HL-60/S4 (cell line): ENCODE data around the gene GAB1.

Experiments
- in situ Hi-C: fragments of 300-500 bp; cut with MboI; formaldehyde crosslinking; loops from 2 replicates; pipeline ENCODE4 v1.14.3; 2022; ENCODE audit warnings: low sequenced_read_pairs

GAB1 gene

DNA sequence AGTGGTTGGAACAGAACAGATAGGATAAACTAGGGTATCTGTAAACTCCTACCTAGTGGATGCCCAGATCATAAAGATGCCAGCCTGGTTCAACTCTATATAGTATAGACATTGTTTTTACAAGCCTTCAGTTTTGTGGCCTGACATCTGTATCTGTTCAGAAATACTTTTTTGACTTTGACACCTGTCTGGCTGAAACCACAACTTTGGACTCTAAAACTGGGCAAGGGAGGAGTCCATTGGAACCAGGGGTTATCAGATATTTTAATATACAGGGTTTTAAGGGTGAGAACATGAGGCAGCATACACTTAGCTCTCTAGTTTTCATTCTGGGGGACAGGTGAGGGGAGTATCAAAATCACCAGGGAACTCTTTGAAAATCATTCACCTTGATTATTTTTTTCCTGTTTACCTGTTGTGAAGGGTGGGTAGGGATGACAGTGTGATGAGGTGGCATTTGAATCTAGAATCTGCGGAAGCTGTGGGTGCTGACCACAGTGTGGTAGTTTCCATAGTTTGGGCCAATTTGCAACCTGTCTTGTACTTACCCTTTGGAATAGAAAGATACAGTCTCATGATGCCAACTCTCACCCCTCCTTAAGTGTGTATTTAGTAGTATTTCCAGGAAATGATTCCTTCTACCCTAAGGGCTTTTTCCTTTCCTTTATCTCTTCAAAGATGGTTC is 20.6 kb downstream of the GAB1 start:
- in situ Hi-C loops = no loop called here

DNA sequence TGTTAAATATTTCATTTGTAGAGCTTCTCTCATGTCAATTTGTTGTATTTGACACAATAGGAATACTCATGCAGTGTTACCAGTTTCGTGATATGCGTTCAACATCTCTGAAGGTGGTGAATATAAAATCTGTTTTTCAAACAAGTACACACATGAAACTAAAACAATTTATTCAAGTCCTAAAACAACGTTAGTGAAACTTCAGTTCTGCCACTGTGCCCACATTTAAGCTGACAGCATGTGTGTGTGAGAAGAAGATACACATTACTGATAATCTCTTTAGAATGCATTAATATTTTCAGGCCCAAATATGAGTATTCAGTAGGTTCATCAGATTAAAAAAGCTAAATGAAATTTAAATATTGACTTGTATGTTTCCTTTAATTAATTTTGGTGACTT is 21.7 kb downstream of the GAB1 start:
- in situ Hi-C loops = no loop called here

DNA sequence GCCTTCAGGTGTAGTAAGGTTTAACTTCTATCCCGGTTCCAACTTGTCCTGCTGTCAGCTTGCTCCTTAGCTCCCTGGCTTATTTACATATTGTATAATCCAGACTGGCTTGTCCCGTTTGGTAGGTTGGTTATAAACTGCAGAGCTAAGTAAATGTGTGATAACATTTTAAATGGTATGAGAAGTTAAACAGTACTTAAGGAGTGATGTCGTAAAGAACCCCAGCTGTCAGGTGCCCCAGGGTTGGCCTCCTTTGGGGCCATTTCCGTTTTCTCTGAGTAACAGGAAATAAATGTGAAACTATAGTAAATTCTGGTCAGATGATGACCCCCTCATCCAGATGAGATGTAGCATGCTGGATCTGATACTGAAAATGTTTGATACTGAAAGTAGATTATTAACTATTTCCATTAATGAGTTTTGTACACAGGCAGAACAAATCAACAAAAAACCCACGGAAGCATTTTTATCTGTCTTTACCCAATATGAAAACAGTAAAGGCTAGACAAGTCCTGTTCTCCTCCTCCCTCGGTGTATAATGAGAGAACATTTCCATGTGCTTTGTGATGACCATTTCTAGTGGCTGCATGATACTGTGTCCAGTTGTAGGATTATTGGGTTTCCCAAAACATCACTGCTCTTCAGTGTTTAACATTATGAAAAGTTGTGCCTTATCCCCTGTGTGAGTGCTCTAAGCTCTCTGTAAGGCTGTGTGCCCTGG is 22.4 kb downstream of the GAB1 start:
- in situ Hi-C loops = no loop called here

DNA sequence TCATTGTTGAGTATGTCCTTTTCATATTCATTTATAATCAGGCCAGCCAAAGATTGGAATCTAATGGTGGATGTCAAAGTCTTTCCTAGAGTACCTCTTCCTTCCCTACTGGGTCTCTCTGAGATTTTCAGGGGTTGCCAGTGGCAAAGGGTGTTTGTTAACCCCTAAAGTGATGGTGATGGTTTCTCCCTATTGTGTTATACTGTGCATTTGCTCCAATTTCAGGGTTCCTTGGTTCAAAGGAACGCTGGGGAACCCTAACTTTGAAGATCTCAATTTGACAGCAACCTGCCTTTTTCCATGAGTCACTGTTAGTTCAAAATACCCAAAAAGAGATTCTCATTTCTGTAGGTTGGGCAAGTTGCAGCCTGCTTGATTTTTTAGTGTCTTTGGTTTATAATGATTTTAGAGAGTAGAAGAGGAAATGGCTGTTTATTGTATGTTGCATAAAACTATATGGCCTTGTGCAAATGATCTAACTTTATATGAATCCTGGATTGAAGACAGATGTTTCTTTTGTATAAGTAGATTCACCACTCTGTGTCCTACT is 23.0 kb downstream of the GAB1 start:
- in situ Hi-C loops = no loop called here

DNA sequence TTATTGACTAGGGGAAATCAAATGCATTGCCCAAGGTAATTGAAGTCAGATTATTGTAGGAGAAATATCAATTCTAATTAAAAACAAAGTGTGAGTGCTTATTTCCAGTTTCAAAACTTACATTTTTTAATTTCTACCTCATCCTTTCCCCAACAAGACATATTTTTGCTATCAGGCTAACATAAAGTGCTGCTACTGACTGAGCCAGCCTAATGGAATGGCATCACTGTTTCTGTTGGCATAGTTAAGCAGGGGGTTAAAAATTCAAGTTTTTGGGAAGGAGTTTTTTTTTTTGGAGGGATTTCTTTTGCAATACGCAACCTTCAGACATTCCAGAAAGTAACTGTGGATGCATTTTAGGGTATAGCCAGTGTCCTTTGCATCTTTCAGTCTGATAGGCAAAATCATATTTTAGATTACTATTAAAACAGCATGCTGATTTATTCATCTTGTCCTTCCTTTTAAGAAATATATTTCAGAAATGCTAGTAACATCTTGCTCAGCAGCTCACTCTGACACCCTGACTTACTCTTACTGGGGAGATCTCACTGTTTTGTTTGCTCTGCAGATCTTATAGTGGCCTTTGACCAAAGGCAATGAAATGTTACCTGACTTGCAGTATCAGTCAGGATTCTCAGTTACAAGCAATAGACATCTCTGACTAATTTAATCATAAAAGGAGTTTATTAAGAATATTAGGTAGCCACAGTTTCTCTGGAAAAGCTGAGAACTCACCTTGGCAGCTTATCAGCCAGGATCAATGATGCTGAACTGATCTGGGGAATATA is 24.4 kb downstream of the GAB1 start:
- in situ Hi-C loops = no loop called here

- in situ Hi-C loops = no loop called here
Observed at GRCh38 chr4:143362349-143363046, 25.8 kb downstream of the GAB1 start.

GRCh38 chr4:143363332-143363731 is 26.7 kb downstream of the GAB1 start:
- in situ Hi-C loops = no loop called here

DNA sequence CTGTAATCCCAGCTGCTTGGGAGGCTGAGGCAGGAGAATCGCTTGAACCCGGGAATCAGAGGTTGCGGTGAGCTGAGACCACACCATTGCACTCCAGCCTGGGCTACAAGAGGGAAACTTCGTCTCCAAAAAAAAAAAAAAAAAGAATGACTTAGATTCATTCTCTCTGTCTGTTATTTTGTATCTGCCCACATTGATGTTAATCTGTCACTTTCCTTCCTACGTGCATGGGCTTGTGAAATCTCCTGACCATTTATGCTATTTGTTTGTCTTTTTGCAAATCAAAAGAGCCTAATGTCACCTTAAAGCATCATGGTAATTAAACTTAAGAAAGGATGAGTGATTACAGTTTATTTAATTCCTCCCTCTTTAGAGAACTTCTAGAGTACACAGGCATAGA is 27.4 kb downstream of the GAB1 start:
- in situ Hi-C loops = no loop called here

DNA sequence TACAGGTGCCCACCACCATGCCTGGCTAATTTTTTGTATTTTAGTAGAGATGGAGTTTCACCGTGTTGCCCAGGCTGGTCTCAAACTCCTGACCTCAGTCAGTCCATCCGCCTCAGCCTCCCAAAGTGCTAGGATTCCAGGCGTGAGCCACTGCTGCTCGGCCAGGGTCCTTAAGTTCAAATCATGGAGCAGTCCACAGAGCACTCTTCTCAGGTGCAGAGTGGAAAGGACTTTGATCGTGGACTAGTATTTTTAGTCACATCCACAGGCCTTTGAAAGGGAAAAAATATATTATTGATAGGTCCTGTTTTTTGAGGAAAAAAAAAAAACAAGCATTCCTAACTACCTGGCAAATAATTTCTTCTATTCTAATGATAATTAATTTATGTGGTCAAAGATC is 31.2 kb downstream of the GAB1 start:
- in situ Hi-C loops = no loop called here

GRCh38 chr4:143369552-143369951 is 32.9 kb downstream of the GAB1 start:
- in situ Hi-C loops = no loop called here

- in situ Hi-C loops = no loop called here
Observed at GRCh38 chr4:143372093-143372915, 35.6 kb downstream of the GAB1 start.

DNA sequence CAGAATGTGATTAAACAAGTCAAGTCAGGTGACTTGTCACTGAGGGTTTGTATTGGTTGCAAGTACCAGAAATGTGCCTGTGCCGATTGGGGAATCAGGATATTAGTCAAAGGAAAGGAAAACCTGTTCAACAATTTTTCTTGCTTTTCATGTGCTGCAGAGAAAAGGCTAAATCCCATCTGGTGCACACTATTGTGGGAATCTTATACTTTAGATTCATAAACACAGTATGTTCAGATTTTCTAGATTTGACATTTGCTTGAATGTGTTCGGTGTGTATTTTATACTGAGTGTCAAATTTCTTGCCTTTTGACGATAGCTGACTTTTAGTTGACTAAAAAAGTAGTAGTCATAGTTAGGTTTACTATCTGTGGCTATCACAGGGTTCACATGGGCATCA is 37.6 kb downstream of the GAB1 start:
- in situ Hi-C loops = no loop called here

DNA sequence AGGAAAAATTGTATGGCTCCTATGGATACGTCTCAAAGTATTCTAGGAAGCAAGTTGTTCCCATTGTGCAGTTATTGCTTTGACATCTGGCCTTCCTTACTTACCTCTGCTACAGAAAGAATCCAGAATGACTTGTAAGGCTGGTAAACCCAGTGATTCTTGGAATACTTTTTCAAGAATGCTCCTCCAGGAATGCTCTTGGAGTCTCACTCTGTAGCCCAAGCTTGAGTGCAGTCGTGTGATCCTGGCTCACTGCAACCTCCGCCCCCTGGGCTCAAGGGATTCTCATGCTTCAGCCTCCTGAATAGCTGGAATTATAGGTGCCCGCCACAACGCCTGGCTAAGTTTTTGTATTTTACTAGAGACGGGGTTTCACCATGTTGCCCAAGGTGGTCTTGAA is 38.1 kb downstream of the GAB1 start:
- in situ Hi-C loops = no loop called here

- in situ Hi-C loops = no loop called here
Observed at GRCh38 chr4:143375326-143376073, 38.8 kb downstream of the GAB1 start.

DNA sequence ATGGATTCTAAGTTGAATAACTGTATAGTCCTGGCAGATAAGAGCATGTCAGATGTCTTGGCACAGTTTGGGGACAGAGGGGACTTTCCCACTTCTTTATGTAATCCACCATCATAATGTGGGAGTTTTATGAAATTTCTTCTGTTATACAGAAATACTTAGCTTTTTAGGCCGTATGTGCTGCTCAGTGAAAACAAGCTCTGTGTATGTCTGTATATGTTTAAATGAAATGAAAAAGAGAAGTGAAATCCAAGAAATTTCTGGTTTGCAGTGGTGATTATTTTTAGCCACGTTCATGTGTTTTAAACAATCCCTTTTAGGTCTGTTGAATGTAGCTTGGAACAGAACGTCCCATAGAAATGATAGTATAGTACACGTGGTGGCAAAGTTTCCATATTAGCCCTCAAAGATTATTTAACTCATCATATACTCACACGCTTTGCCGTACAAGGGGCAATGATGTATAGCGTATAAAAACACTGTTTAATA is 41.0 kb downstream of the GAB1 start:
- in situ Hi-C loops = no loop called here

DNA sequence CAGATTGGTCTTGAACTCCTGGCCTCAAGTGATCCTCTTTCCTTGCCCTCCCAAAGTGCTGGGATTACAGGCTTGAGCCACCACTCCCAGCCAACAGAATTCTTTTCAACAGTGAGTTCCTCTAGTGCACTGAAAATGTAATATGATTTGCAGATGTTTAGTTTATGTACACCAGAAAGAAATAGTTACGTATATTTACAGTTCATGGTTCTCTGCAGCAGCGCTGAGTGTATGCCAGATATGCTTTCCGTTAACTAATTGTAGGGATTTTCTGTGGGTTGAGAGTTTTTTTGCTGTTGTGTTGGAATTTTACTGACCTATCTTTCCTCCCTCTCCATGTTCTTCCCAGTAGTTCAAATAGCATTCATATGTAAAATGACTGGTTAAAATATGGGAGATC is 44.0 kb downstream of the GAB1 start:
- in situ Hi-C loops = no loop called here

DNA sequence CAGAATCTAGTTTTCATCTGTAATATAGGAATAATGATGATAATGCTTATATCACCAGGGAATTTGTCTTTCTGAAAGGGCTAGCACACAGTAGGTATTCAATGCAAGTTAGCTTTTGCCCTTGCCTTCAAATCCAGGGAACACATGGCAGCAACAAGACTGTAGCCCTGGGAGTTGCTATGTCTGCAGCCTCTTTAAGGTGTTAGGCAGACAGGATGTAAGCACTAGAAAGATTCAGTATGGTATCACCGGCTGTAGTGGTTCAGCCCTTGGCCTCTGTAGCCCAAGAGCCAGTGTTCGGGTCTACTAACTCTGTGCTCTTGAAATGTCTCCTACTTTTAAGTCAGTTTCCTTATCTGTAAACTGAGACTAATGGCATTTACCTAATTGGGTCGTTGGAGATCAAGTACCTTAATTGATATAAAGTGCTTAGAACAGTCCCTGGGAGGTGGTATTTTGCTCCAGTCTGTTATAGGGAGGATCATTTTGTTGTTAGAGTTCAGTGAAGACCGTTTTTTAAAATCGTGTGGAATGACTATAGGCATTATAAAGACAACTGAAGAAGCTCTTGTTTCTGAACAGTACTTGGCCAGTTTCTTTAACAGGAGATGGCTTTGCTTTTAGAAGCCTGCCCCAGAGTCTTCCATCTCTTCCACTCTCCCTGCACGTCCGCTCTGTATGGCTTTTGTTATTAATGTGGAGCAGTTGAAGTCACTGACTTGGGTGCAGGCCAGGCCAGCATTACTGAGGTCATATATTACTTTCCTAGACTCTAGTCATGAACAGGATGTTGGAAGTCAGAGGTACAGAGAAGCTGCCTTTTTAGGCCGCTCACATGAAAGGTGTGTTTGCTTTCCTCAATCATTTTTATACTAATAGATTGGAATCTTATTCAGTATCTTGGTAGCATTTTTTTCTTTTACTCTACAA is 44.8 kb downstream of the GAB1 start:
- in situ Hi-C loops = no loop called here

DNA sequence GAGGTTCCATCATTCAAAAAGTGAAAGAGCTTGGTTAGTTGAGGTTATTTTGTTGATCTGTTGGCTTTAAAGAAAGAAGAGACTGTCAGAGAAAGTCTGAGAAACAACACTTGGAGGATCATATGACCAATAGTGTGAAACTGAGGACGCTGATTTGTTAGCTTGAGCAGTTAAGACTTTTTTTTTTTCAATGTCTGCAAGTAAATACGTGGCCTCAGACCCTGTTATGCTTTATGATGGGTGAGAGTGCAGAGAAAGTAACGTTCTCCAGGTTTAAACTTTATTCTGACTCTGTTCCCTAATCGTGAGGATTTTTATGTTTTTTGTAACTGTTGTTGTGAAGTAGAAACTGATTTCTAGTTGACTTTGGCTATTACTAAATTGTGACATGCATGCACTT is 45.9 kb downstream of the GAB1 start:
- in situ Hi-C loops = no loop called here
